Right lobe of liver (tissue), 4 donors: Measurements from ENCODE around the gene PLA2G2D.

Source experiments
- CTCF ChIP-seq, 4 donors: fragments of 200-600 bp in 3 of 4; fragments of 450-650 bp in 1 of 4; IDR thresholded peaks; one replicate each; pipeline versions ENCODE4 v1.5.1 to v1.8.0; 2016 to 2022; ENCODE audit warnings: antibody characterized with exemption in 4 of 4, mild to moderate bottlenecking in 2 of 4
- POLR2A ChIP-seq: fragments of 450-650 bp; IDR thresholded peaks from one replicate; pipeline ENCODE4 v1.6.1; 2017; ENCODE audit warnings: antibody characterized with exemption, mild to moderate bottlenecking
- donor health status: DM: no; HTN: no; CAD: no.
- donor health status: DM: no; HTN: no; CAD: no.
- donor health status: DM: no; HTN: yes; CAD: no.

- no peak for TF ChIP-seq CTCF (IDR thresholded peaks at IDR 0.05)
- no peak for TF ChIP-seq POLR2A
Measured at GRCh38 chr1:20108366-20109123, 10.8 kb downstream of the PLA2G2D start.
